Keratinocyte (primary cell): ENCODE results near the gene ADAMTS17.

Experiments used
- EZH2 ChIP-seq: IDR thresholded peaks from one replicate; pipeline ENCODE4 v1.6.1; 2012; ENCODE audit warnings: inconsistent platforms, mild to moderate bottlenecking, low read length, moderate library complexity
- TF ChIP-seq, protein P1 (sequence below), 3 experiments: IDR thresholded peaks in 1 of 3; conservative IDR thresholded peaks in 1 of 3; optimal IDR thresholded peaks in 1 of 3; 2 replicates in 2 of 3; 3 replicates in 1 of 3; pipeline versions ENCODE3 to v1.5.1; 2011; ENCODE audit warnings: low read length in 3 of 3, mild to moderate bottlenecking in 3 of 3, moderate library complexity in 2 of 3, control low read depth in 1 of 3, inconsistent platforms in 1 of 3; ENCODE audit not compliant: insufficient read depth in 2 of 3; ENCODE audit errors: extremely low read depth in 1 of 3

- TF ChIP-seq, protein P1, sequence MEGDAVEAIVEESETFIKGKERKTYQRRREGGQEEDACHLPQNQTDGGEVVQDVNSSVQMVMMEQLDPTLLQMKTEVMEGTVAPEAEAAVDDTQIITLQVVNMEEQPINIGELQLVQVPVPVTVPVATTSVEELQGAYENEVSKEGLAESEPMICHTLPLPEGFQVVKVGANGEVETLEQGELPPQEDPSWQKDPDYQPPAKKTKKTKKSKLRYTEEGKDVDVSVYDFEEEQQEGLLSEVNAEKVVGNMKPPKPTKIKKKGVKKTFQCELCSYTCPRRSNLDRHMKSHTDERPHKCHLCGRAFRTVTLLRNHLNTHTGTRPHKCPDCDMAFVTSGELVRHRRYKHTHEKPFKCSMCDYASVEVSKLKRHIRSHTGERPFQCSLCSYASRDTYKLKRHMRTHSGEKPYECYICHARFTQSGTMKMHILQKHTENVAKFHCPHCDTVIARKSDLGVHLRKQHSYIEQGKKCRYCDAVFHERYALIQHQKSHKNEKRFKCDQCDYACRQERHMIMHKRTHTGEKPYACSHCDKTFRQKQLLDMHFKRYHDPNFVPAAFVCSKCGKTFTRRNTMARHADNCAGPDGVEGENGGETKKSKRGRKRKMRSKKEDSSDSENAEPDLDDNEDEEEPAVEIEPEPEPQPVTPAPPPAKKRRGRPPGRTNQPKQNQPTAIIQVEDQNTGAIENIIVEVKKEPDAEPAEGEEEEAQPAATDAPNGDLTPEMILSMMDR (optimal IDR thresholded peaks at IDR 0.05 in 1 of 3, IDR thresholded peaks at IDR 0.05 in 1 of 3, conservative IDR thresholded peaks at IDR 0.05 in 1 of 3; ENCODE audit: extremely low read depth in 1 of 3, insufficient read depth in 2 of 3, low read length in 3 of 3): no peak
- TF ChIP-seq EZH2: no peak
These were observed 139.3 kb downstream of the ADAMTS17 start for GRCh38 chr15:100202309-100202960.
